ENCODE data around the gene RPS5.
A peak's percentile ranks its signal among the peaks of the same experiment; 100 is the strongest.
"Not testable (repeated sequence)": the region's sequence is repeated elsewhere in the genome, so short reads cannot be mapped to it uniquely, and the experiment has no call there.

The RPS5 gene

DNA sequence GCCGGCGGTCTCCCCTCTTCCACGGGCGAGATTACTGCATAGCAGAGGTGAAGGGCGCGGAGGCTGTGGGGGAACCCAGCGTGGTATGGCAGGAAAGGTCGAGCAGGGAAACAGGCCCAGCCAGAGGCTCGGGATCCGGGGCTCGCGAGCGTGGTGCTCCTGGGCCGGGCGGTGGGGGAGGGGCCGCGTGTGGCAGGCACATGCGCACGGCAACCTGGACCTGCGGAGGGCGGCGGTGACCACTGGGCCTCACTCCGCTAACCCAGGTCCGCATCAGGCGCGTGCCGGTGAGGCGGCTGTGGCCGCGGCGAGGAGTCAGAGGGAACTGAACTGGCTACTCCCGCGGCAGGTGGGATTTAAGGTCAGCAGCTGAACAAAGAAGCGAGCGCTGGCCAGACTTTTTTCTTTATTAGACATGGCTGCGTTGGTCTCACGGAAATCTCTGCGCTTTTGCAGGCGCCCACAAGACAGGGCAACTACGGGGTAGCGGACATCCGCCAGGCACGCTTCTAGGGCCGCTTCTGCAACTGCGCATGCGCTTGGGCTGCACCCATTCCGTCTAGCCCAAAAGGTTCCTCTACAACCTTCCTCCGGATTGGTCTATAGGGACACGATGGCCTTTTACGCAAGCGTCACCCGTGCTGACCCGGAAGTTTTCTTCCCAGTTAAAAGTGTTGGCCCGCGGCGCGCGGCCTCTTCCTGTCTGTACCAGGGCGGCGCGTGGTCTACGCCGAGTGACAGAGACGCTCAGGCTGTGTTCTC lies at the start of gene RPS5:
Gene RPS5 (plus strand): TSS at position 694 of the 762 bp plus-strand sequence. CDS start 869 bp downstream, outside the sequence.
- H3K27me3 ChIP-seq (ENCODE audit: control insufficient read depth in 1 of 2, insufficient read depth in 2 of 2, low read length in 2 of 2) = no peaks in the 10 kb centered on the region
- peak within 1 kb of the TSS; percentile 93 to 99 for H3K4me3 ChIP-seq (ENCODE audit: low read length in 2 of 2)
- H3K36me3 ChIP-seq (ENCODE audit: control insufficient read depth in 2 of 2, insufficient read depth in 2 of 2, low read length in 2 of 2) = peaks cover 6 to 10% of the 10 kb centered on the region in 2 donors
- peak within 1 kb of the TSS; percentile 95 to 97 for H3K9ac ChIP-seq (ENCODE audit: low read length in 2 of 2)
- H3K27ac ChIP-seq (ENCODE audit: low read length) = peak within 1 kb of the TSS; percentile 96
- peaks cover 31% of the 10 kb centered on the region for H3K4me1 ChIP-seq (ENCODE audit: control insufficient read depth, insufficient read depth, low read length)
- H3K9me3 ChIP-seq (ENCODE audit: control insufficient read depth in 2 of 2, low read length in 2 of 2) = no peaks in the 10 kb centered on the region

DNA sequence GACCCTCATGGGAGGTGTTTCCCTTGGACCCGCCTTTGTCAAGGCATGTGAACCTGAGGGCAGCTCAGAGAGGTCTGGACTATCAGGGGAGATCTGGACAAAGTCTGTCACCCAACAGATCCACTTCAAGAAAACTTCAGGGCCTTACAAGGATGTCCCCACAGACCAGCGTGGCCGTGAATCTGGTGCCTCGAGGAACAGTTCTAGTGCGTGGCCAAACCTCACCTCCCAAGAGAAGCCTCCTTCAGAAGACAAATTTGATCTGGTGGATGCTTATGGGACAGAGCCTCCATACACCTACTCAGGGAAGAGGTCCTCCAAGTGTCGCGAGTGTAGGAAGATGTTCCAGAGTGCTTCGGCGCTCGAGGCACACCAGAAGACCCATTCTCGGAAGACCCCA lies 48.7 kb upstream of the RPS5 start:
- Histone ChIP-seq H3K9ac (ENCODE audit: low read length in 2 of 2) (no peak overlapping the region), H3K27me3 (ENCODE audit: control insufficient read depth in 1 of 2, insufficient read depth in 2 of 2, low read length in 2 of 2) (no peaks in the 10 kb centered on the region), H3K9me3 (ENCODE audit: control insufficient read depth in 2 of 2, low read length in 2 of 2) (no peaks in the 10 kb centered on the region), H3K4me1 (ENCODE audit: control insufficient read depth, insufficient read depth, low read length) (no peaks in the 10 kb centered on the region), H3K27ac (ENCODE audit: low read length) (no peak overlapping the region), H3K4me3 (ENCODE audit: low read length in 2 of 2) (no peak overlapping the region), H3K36me3 (ENCODE audit: control insufficient read depth in 2 of 2, insufficient read depth in 2 of 2, low read length in 2 of 2) (peaks cover 15 to 44% of the 10 kb centered on the region in 2 donors)

- no peaks in the 10 kb centered on the region for H3K4me1 ChIP-seq (ENCODE audit: control insufficient read depth, insufficient read depth, low read length)
- no peak overlapping the region for H3K27ac ChIP-seq (ENCODE audit: low read length)
- H3K9ac ChIP-seq (ENCODE audit: low read length in 2 of 2) = no peak overlapping the region
- H3K4me3 ChIP-seq (ENCODE audit: low read length in 2 of 2) = no peak overlapping the region
- H3K36me3 ChIP-seq (ENCODE audit: control insufficient read depth in 2 of 2, insufficient read depth in 2 of 2, low read length in 2 of 2) = peaks cover 15 to 44% of the 10 kb centered on the region in 2 donors
- H3K9me3 ChIP-seq (ENCODE audit: control insufficient read depth in 2 of 2, low read length in 2 of 2) = no peaks in the 10 kb centered on the region
- H3K27me3 ChIP-seq (ENCODE audit: control insufficient read depth in 1 of 2, insufficient read depth in 2 of 2, low read length in 2 of 2) = no peaks in the 10 kb centered on the region
Measured at GRCh38 chr19:58338825-58339558, 48.1 kb upstream of the RPS5 start.

DNA sequence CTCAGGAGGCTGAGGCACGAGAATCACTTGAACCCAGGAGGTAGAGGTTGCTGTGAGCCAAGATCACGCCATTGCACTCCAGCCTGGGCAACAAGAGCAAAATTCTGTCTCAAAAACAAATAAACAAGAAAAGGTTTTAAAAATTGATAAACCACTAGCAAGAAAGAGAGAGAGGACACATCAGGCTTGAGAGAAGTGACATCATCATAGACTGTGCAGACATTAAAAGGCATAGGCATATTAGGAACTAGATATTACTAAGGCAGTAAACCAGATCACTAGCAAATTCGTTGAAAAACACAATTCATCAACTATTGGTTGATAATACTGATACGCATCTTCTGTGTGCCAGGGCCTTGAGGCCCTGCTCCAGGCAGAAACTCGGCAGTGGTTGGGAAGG lies 41.5 kb upstream of the RPS5 start:
- no peak overlapping the region for H3K27ac ChIP-seq (ENCODE audit: low read length)

GRCh38 chr19:58346961-58347929 lies 39.8 kb upstream of the RPS5 start:
- H3K27ac ChIP-seq (ENCODE audit: low read length) = no peak overlapping the region
- peaks cover 27 to 41% of the 10 kb centered on the region in 2 donors for H3K27me3 ChIP-seq (ENCODE audit: control insufficient read depth in 1 of 2, insufficient read depth in 2 of 2, low read length in 2 of 2)

More for the DNA sequence above, 41.5 kb upstream of the RPS5 start:
- peaks cover 0 to 2% of the 10 kb centered on the region in 2 donors for H3K36me3 ChIP-seq (ENCODE audit: control insufficient read depth in 2 of 2, insufficient read depth in 2 of 2, low read length in 2 of 2)
- H3K27me3 ChIP-seq (ENCODE audit: control insufficient read depth in 1 of 2, insufficient read depth in 2 of 2, low read length in 2 of 2) = peaks cover 14 to 26% of the 10 kb centered on the region in 2 donors
- H3K4me3 ChIP-seq (ENCODE audit: low read length in 2 of 2) = no peak overlapping the region
- peaks cover 8% of the 10 kb centered on the region for H3K4me1 ChIP-seq (ENCODE audit: control insufficient read depth, insufficient read depth, low read length)
- H3K9ac ChIP-seq (ENCODE audit: low read length in 2 of 2) = no peak overlapping the region
- H3K9me3 ChIP-seq (ENCODE audit: control insufficient read depth in 2 of 2, low read length in 2 of 2) = no peaks in the 10 kb centered on the region

DNA sequence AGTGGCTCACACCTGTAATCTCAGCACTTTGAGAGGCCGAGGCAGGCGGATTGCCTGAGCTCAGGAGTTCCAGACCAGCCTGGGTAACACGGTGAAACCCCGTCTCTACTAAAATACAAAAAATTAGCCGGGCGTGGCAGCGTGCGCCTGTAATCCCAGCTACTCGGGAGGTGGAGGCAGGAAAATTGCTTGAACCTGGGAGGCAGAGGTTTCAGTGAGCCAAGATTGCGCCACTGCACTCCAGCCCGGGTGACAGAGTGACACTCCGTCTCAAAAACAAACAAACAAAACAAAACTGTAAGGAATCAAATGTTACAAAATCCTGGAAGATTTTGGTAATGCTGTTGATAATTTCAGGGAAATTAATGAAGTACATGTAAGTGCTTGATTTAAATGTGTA lies 39.0 kb upstream of the RPS5 start:
- not testable (repeated sequence) for H3K4me1 ChIP-seq (ENCODE audit: control insufficient read depth, insufficient read depth, low read length); H3K9me3 ChIP-seq (ENCODE audit: control insufficient read depth in 2 of 2, low read length in 2 of 2); H3K27ac ChIP-seq (ENCODE audit: low read length); H3K36me3 ChIP-seq (ENCODE audit: control insufficient read depth in 2 of 2, insufficient read depth in 2 of 2, low read length in 2 of 2)
- peak overlapping the region in 1 of 2 donors; percentile 20 for H3K9ac ChIP-seq (ENCODE audit: low read length in 2 of 2)
- peak overlapping the region in 1 of 2 donors; percentile 49 for H3K4me3 ChIP-seq (ENCODE audit: low read length in 2 of 2)
- peaks cover 34 to 49% of the 10 kb centered on the region in 2 donors for H3K27me3 ChIP-seq (ENCODE audit: control insufficient read depth in 1 of 2, insufficient read depth in 2 of 2, low read length in 2 of 2)

More at GRCh38 chr19:58346961-58347929, 39.8 kb upstream of the RPS5 start:
- Histone ChIP-seq H3K4me1 (ENCODE audit: control insufficient read depth, insufficient read depth, low read length) (peaks cover 8% of the 10 kb centered on the region), H3K4me3 (ENCODE audit: low read length in 2 of 2) (peak overlapping the region in 1 of 2 donors; percentile 64), H3K36me3 (ENCODE audit: control insufficient read depth in 2 of 2, insufficient read depth in 2 of 2, low read length in 2 of 2) (no peaks in the 10 kb centered on the region), H3K9me3 (ENCODE audit: control insufficient read depth in 2 of 2, low read length in 2 of 2) (no peaks in the 10 kb centered on the region), H3K9ac (ENCODE audit: low read length in 2 of 2) (no peak overlapping the region)

DNA sequence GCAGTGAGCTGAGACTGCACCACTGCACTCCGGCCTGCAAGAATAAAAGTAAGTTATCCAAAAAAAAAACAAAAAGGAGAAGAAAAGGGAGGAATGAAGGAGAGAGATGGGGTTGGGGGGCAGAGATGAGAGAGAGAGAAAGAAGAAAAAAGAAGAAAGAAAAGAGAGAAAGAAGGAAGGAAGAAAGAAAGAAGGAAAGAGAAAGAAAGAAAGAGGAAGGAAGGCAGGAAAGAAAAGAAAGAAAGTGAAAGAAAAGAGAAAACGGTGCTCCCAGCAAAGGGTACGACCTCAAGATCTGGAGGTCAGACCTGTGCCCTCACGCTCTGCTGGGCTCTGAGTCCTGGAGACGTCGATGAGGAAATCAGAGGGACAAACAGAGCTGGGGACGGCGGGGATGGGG lies 37.5 kb upstream of the RPS5 start:
- Histone ChIP-seq H3K4me1 (ENCODE audit: control insufficient read depth, insufficient read depth, low read length) (peaks cover 8% of the 10 kb centered on the region), H3K9me3 (ENCODE audit: control insufficient read depth in 2 of 2, low read length in 2 of 2) (no peaks in the 10 kb centered on the region), H3K27me3 (ENCODE audit: control insufficient read depth in 1 of 2, insufficient read depth in 2 of 2, low read length in 2 of 2) (peaks cover 45 to 62% of the 10 kb centered on the region in 2 donors), H3K36me3 (ENCODE audit: control insufficient read depth in 2 of 2, insufficient read depth in 2 of 2, low read length in 2 of 2) (no peaks in the 10 kb centered on the region), H3K27ac (ENCODE audit: low read length) (no peak overlapping the region), H3K9ac (ENCODE audit: low read length in 2 of 2) (no peak overlapping the region), H3K4me3 (ENCODE audit: low read length in 2 of 2) (no peak overlapping the region)

GRCh38 chr19:58350001-58350861 lies 36.8 kb upstream of the RPS5 start:
- peaks cover 8% of the 10 kb centered on the region for H3K4me1 ChIP-seq (ENCODE audit: control insufficient read depth, insufficient read depth, low read length)
- H3K4me3 ChIP-seq (ENCODE audit: low read length in 2 of 2) = peak overlapping the region in 1 of 2 donors; percentile 29
- H3K27me3 ChIP-seq (ENCODE audit: control insufficient read depth in 1 of 2, insufficient read depth in 2 of 2, low read length in 2 of 2) = peaks cover 52 to 64% of the 10 kb centered on the region in 2 donors
- H3K9me3 ChIP-seq (ENCODE audit: control insufficient read depth in 2 of 2, low read length in 2 of 2) = no peaks in the 10 kb centered on the region
- no peaks in the 10 kb centered on the region for H3K36me3 ChIP-seq (ENCODE audit: control insufficient read depth in 2 of 2, insufficient read depth in 2 of 2, low read length in 2 of 2)
- no peak overlapping the region for H3K27ac ChIP-seq (ENCODE audit: low read length)
- no peak overlapping the region for H3K9ac ChIP-seq (ENCODE audit: low read length in 2 of 2)

GRCh38 chr19:58350871-58351557 lies 36.1 kb upstream of the RPS5 start:
- H3K4me3 ChIP-seq (ENCODE audit: low read length in 2 of 2) = no peak overlapping the region
- no peaks in the 10 kb centered on the region for H3K36me3 ChIP-seq (ENCODE audit: control insufficient read depth in 2 of 2, insufficient read depth in 2 of 2, low read length in 2 of 2)
- no peak overlapping the region for H3K9ac ChIP-seq (ENCODE audit: low read length in 2 of 2)
- H3K9me3 ChIP-seq (ENCODE audit: control insufficient read depth in 2 of 2, low read length in 2 of 2) = no peaks in the 10 kb centered on the region
- peaks cover 8% of the 10 kb centered on the region for H3K4me1 ChIP-seq (ENCODE audit: control insufficient read depth, insufficient read depth, low read length)
- H3K27me3 ChIP-seq (ENCODE audit: control insufficient read depth in 1 of 2, insufficient read depth in 2 of 2, low read length in 2 of 2) = peaks cover 56 to 72% of the 10 kb centered on the region in 2 donors
- H3K27ac ChIP-seq (ENCODE audit: low read length) = no peak overlapping the region

All from stomach smooth muscle (tissue), 2 donors.